ENCODE results near the gene LPCAT1. TPM values are rescaled to one million over a fixed set of nuclear protein-coding genes. Genes with fewer than 3 reads are reported as not detected.

The LPCAT1 gene
- total and polyA plus RNA-seq, 2 donors (not counting 3 experiments of a cell fraction or from before 2014, with no cell fraction given) = 28.9 to 57.2 TPM

DNA sequence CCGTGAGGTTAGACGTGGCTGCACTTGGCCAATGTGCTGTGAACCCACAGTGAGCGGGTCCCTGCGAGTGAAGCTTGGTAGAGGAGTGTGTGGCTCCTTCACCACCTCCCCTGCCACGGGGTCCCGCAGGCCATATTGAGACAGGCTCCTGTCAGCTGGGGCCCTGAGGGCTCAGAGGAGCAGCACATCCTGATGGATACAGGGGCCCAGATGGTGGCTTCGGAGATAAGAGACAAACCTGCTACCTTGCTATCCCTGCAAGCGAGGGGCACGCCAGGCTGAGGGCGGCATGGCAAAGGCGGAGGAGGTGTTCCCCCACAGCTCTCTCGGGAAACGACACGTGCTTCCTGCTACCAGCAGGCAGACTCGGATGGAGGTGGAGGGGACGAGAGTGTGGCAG is 111.6 kb downstream of the LPCAT1 start:
- DNase-seq (ENCODE audit: low read depth, low spot score) = no peak
- intact Hi-C loops (cut with micrococcal nuclease) = no loop called here
- Histone ChIP-seq H3K4me3 (replicated peaks in 1 of 3; ENCODE audit: insufficient read depth in 1 of 3, low read depth in 1 of 3, low read length in 3 of 3) (no peak overlapping the region), H3K4me1 (ENCODE audit: control insufficient read depth, extremely low read depth, insufficient read depth, low read length) (no peaks in the 10 kb centered on the region), H3K27me3 (ENCODE audit: control insufficient read depth in 2 of 2, insufficient read depth in 2 of 2, low read length in 2 of 2) (no peaks in the 10 kb centered on the region), H3K9me1 (replicated peaks; ENCODE audit: control insufficient read depth, extremely low read depth, insufficient read depth, low read length) (no peaks in the 10 kb centered on the region), H2AFZ (ENCODE audit: low read depth, low read length) (no peak overlapping the region), H3K79me2 (ENCODE audit: control insufficient read depth, insufficient read depth, low read length) (no peaks in the 10 kb centered on the region), H3K36me3 (ENCODE audit: control insufficient read depth in 2 of 2, extremely low read depth in 1 of 2, insufficient read depth in 2 of 2, low read length in 2 of 2) (no peaks in the 10 kb centered on the region), H3K4me2 (ENCODE audit: insufficient read depth, low read length) (no peak overlapping the region), H4K20me1 (replicated peaks; ENCODE audit: control insufficient read depth, extremely low read depth, insufficient read depth, low read length) (no peaks in the 10 kb centered on the region), H3K9me3 (replicated peaks; ENCODE audit: control insufficient read depth, insufficient read depth, low read length) (no peaks in the 10 kb centered on the region), H3K9ac (replicated peaks; ENCODE audit: extremely low read depth, insufficient read depth, low read length) (no peak overlapping the region), H3K27ac (ENCODE audit: insufficient read depth, low read depth, low read length) (no peak overlapping the region)
- dilution Hi-C loops (cut with MboI; ENCODE audit: extremely low pct_ligation_motif_present, low sequenced_read_pairs) = no loop called here
- ChIA-PET CTCF (no interaction called here), POLR2A (no interaction called here)
- no TSS peak for BruUV-seq (replicated peaks)
- no peak for FAIRE-seq
- TF ChIP-seq FOS (IDR thresholded peaks at IDR 0.05; ENCODE audit: borderline replicate concordance, insufficient read depth, low read length) = no peak
- no peak for TF ChIP-seq JUN (IDR thresholded peaks at IDR 0.05; ENCODE audit: borderline replicate concordance, insufficient read depth, insufficient read length, low read depth)

Small RNA genes lying within 50 kb of the gene (microRNA-seq; reads per million reads assigned to microRNA genes)
- gene MIR6075 (ENCODE audit: borderline number of aligned reads, borderline replicate concordance) = not detected

Small RNA genes lying within 50 kb of the gene (small RNA-seq; reads per million reads assigned to genes)
- not detected for gene MIR6075 (ENCODE audit: insufficient read depth, insufficient read length, low read depth, low replicate concordance)

Other genes with a start within 250 kb of the LPCAT1 start
- gene TERT, start 228.9 kb downstream of the LPCAT1 start, total RNA-seq = not detected in 2 replicates
- 0.04 TPM in 1 of 2 replicates, not detected in the other for gene TERT, start 228.9 kb downstream of the LPCAT1 start, polyA plus RNA-seq
- gene CLPTM1L, start 178.9 kb downstream of the LPCAT1 start, total RNA-seq = 113 and 116 TPM in 2 replicates
- 189 and 191 TPM in 2 replicates for gene CLPTM1L, start 178.9 kb downstream of the LPCAT1 start, polyA plus RNA-seq
- gene SLC6A3, start 78.5 kb downstream of the LPCAT1 start, total RNA-seq = not detected in 2 replicates
- gene SLC6A3, start 78.5 kb downstream of the LPCAT1 start, polyA plus RNA-seq = not detected in 2 replicates